Nephron (organoid): Measurements from ENCODE around the gene ITPA.

Experiments used
- H3K27ac Mint-ChIP-seq, 3 experiments: 2 replicates each; pipeline ENCODE4 v1.8.0; 2020; ENCODE audit warnings: mixed read lengths in 3 of 3, mild to moderate bottlenecking in 2 of 3, moderate library complexity in 1 of 3
- H3K27me3 Mint-ChIP-seq: 2 replicates; pipeline ENCODE4 v1.8.0; 2021; ENCODE audit warnings: low read depth, mild to moderate bottlenecking, moderate library complexity, mixed read lengths
- H3K36me3 Mint-ChIP-seq: 2 replicates; pipeline ENCODE4 v1.8.0; 2020; ENCODE audit warnings: low read depth, mixed read lengths
- H3K4me1 Mint-ChIP-seq: 2 replicates; pipeline ENCODE4 v1.8.0; 2020; ENCODE audit warnings: mixed read lengths
- H3K4me3 Mint-ChIP-seq, 3 experiments: 2 replicates each; pipeline ENCODE4 v1.8.0; 2020; ENCODE audit warnings: mild to moderate bottlenecking in 3 of 3, mixed read lengths in 3 of 3, moderate library complexity in 2 of 3
- H3K9me3 Mint-ChIP-seq: 2 replicates; pipeline ENCODE4 v1.8.0; 2020; ENCODE audit warnings: mixed read lengths
- TF ChIP-seq, protein P1 (sequence below), 3 experiments: fragments of 200-600 bp; sonication (generic); IDR thresholded peaks; one replicate each; pipeline ENCODE4 v1.5.0; 2021; ENCODE audit warnings: antibody characterized with exemption in 3 of 3; ENCODE audit not compliant: unreplicated experiment in 3 of 3

The ITPA gene

GRCh38 chr20:3164043-3164762 is 45.1 kb upstream of the ITPA start:
- TF ChIP-seq, protein P1, sequence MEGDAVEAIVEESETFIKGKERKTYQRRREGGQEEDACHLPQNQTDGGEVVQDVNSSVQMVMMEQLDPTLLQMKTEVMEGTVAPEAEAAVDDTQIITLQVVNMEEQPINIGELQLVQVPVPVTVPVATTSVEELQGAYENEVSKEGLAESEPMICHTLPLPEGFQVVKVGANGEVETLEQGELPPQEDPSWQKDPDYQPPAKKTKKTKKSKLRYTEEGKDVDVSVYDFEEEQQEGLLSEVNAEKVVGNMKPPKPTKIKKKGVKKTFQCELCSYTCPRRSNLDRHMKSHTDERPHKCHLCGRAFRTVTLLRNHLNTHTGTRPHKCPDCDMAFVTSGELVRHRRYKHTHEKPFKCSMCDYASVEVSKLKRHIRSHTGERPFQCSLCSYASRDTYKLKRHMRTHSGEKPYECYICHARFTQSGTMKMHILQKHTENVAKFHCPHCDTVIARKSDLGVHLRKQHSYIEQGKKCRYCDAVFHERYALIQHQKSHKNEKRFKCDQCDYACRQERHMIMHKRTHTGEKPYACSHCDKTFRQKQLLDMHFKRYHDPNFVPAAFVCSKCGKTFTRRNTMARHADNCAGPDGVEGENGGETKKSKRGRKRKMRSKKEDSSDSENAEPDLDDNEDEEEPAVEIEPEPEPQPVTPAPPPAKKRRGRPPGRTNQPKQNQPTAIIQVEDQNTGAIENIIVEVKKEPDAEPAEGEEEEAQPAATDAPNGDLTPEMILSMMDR (IDR thresholded peaks at IDR 0.05; ENCODE audit: unreplicated experiment in 3 of 3), result no peak
- Mint-ChIP-seq H3K27me3 (peaks cover 18% of the 10 kb centered on the region), H3K4me3 (no peak overlapping the region), H3K27ac (peak overlapping the region in 2 of 3 experiments; percentile 82 to 89), H3K4me1 (peaks cover 25% of the 10 kb centered on the region), H3K9me3 (no peaks in the 10 kb centered on the region), H3K36me3 (no peaks in the 10 kb centered on the region)

GRCh38 chr20:3164763-3165410 is 44.4 kb upstream of the ITPA start:
- Mint-ChIP-seq H3K9me3 (no peaks in the 10 kb centered on the region), H3K4me1 (peaks cover 19% of the 10 kb centered on the region)
- TF ChIP-seq, protein P1 (IDR thresholded peaks at IDR 0.05; ENCODE audit: unreplicated experiment in 3 of 3), result no peak

GRCh38 chr20:3165473-3166337 is 43.6 kb upstream of the ITPA start:
- Mint-ChIP-seq H3K4me1 (peaks cover 17% of the 10 kb centered on the region), H3K4me3 (peak overlapping the region in 1 of 3 experiments; percentile 37), H3K27me3 (peaks cover 30% of the 10 kb centered on the region), H3K36me3 (no peaks in the 10 kb centered on the region), H3K27ac (peak overlapping the region in 2 of 3 experiments; percentile 43 to 75), H3K9me3 (no peaks in the 10 kb centered on the region)
- TF ChIP-seq, protein P1 (IDR thresholded peaks at IDR 0.05; ENCODE audit: unreplicated experiment in 3 of 3), result no peak

More at GRCh38 chr20:3164763-3165410, 44.4 kb upstream of the ITPA start:
- Mint-ChIP-seq H3K27me3 (peaks cover 23% of the 10 kb centered on the region), H3K4me3 (peak overlapping the region in 1 of 3 experiments; percentile 37), H3K27ac (peak overlapping the region in 2 of 3 experiments; percentile 43 to 75), H3K36me3 (no peaks in the 10 kb centered on the region)

- Mint-ChIP-seq H3K9me3 (no peaks in the 10 kb centered on the region), H3K27me3 (peaks cover 30% of the 10 kb centered on the region), H3K27ac (no peak overlapping the region), H3K4me1 (peaks cover 17% of the 10 kb centered on the region), H3K4me3 (no peak overlapping the region), H3K36me3 (no peaks in the 10 kb centered on the region)
- TF ChIP-seq, protein P1 (IDR thresholded peaks at IDR 0.05; ENCODE audit: unreplicated experiment in 3 of 3), result no peak
These were observed 42.9 kb upstream of the ITPA start for GRCh38 chr20:3166338-3166912.

DNA sequence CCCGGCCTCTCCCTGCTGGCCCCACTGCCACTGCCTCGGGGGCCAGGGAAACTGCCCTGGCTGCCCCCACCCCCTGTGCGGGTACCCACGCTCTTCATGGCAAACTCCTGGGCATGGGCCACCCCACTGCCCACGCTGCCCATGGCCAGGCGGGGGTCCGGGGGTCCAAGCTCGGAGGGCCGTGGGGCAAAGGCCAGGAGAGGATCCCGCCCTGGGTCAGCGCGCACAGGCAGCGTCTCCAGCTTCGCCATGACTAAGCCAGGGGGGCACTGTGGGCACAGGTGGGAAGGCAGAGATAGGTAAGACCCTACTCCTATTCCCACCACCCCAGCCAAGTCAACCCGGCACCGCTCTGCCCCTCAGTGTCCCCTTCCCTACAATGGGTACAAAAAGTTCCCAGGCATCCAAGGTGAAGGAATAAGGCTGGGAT is 42.4 kb upstream of the ITPA start:
- Mint-ChIP-seq H3K4me1 (peaks cover 15% of the 10 kb centered on the region), H3K27ac (no peak overlapping the region), H3K27me3 (peaks cover 34% of the 10 kb centered on the region), H3K36me3 (no peaks in the 10 kb centered on the region), H3K9me3 (no peaks in the 10 kb centered on the region), H3K4me3 (no peak overlapping the region)
- TF ChIP-seq, protein P1 (IDR thresholded peaks at IDR 0.05; ENCODE audit: unreplicated experiment in 3 of 3), result no peak
